Renal pelvis (tissue), 4 donors: ENCODE results near the gene ASAP2. TPM values are rescaled to one million over a fixed set of nuclear protein-coding genes. Genes with fewer than 3 reads are reported as not detected.

Source experiments
- DNase-seq: peaks from one replicate; pipeline ENCODE4 v3.0.0-alpha.2; 2013
- polyA plus RNA-seq, 3 donors: library from polyadenylated mRNA; unstranded; fragments of 120-200 nt; gene quantifications; one replicate each; pipeline ENCODE4 v1.2.1, GENCODE V29; 2013; ENCODE audit not compliant: insufficient read length in 3 of 3

Gene ASAP2
- polyA plus RNA-seq, 3 donors: 53.4 to 64.2 (median 57.3) TPM

- DNase-seq: no peak
Measured at GRCh38 chr2:9398881-9399780, 192.5 kb downstream of the ASAP2 start.

- DNase-seq: no peak
Measured at GRCh38 chr2:9400268-9401058, 193.9 kb downstream of the ASAP2 start.

- DNase-seq: no peak
Measured at GRCh38 chr2:9401059-9401547, 194.5 kb downstream of the ASAP2 start.

- DNase-seq: no peak
Measured at GRCh38 chr2:9401646-9402371, 195.2 kb downstream of the ASAP2 start.

GRCh38 chr2:9403924-9404323, 197.3 kb downstream of the ASAP2 start:
- DNase-seq: no peak

- DNase-seq: no peak
Measured at GRCh38 chr2:9404451-9404850, 197.8 kb downstream of the ASAP2 start.

GRCh38 chr2:9405636-9406035, 199.0 kb downstream of the ASAP2 start:
- DNase-seq: no peak

- no peak for DNase-seq
Measured at GRCh38 chr2:9406529-9407362, 200.1 kb downstream of the ASAP2 start.

GRCh38 chr2:9407363-9407811, 200.8 kb downstream of the ASAP2 start:
- no peak for DNase-seq

- no peak for DNase-seq
Measured at GRCh38 chr2:9408641-9409151, 202.1 kb downstream of the ASAP2 start.

- DNase-seq: no peak
Measured at GRCh38 chr2:9410108-9410507, 203.5 kb downstream of the ASAP2 start.

- DNase-seq: no peak
Measured at GRCh38 chr2:9412781-9413180, 206.2 kb downstream of the ASAP2 start.

- DNase-seq: no peak
Measured at GRCh38 chr2:9415516-9416169, 209.0 kb downstream of the ASAP2 start.

- no peak for DNase-seq
Measured at GRCh38 chr2:9416267-9416961, 209.8 kb downstream of the ASAP2 start.

GRCh38 chr2:9416962-9417316, 210.3 kb downstream of the ASAP2 start:
- no peak for DNase-seq

GRCh38 chr2:9417725-9418124, 211.1 kb downstream of the ASAP2 start:
- DNase-seq: no peak

- no peak for DNase-seq
Measured at GRCh38 chr2:9418746-9419145, 212.1 kb downstream of the ASAP2 start.

GRCh38 chr2:9419541-9419940, 212.9 kb downstream of the ASAP2 start:
- DNase-seq: no peak

GRCh38 chr2:9420495-9420894, 213.9 kb downstream of the ASAP2 start:
- no peak for DNase-seq
